Right atrium auricular region (tissue), 2 donors: Measurements from ENCODE around the gene ATP6V0A1. TPM values are rescaled to one million over a fixed set of nuclear protein-coding genes. Genes with fewer than 3 reads are reported as not detected.
A peak's percentile ranks its signal among the peaks of the same experiment; 100 is the strongest.

ENCODE experiments used
- DNase-seq: peaks from one replicate; pipeline ENCODE4 v3.0.0-alpha.2; 2019; ENCODE audit warnings: low spot score
- H3K27ac ChIP-seq, 2 donors: fragments of 200-600 bp; sonication (generic); 1 replicate in 1 of 2; 2 replicates in 1 of 2; pipeline ENCODE4 v1.5.1; 2016 to 2019
- H3K27me3 ChIP-seq, 2 donors: fragments of 200-600 bp; sonication (generic); one replicate each; pipeline versions ENCODE4 v1.5.1 to v1.6.0; 2017 to 2019
- H3K36me3 ChIP-seq: fragments of 200-600 bp; sonication (generic); one replicate; pipeline ENCODE4 v1.5.1; 2016
- H3K4me1 ChIP-seq, 2 donors: fragments of 200-600 bp; sonication (generic); one replicate each; pipeline versions ENCODE4 v1.5.1 to v1.6.0; 2017 to 2019
- H3K4me3 ChIP-seq, 2 donors: fragments of 200-600 bp; sonication (generic); 1 replicate in 1 of 2; 2 replicates in 1 of 2; pipeline ENCODE4 v1.5.1; 2017 to 2019; ENCODE audit warnings: mild to moderate bottlenecking in 1 of 2, moderate library complexity in 1 of 2
- H3K9me3 ChIP-seq, 2 donors: fragments of 200-600 bp; sonication (generic); one replicate each; pipeline ENCODE4 v1.5.1; 2019
- total RNA-seq, 2 donors: library from RNA; depleted of rRNA; stranded (reverse); fragments of >200 nt; gene quantifications; one replicate each; pipeline ENCODE4 v1.1.0, GENCODE V29; 2016
- TF ChIP-seq, protein P1 (sequence below), 2 donors: fragments of 200-600 bp; sonication (generic); IDR thresholded peaks; one replicate each; pipeline ENCODE4 v1.5.1; 2019; ENCODE audit warnings: antibody characterized with exemption in 2 of 2

The ATP6V0A1 gene
- total RNA-seq, 2 donors from 2014 or later, result 38.9 to 67.5 TPM

DNA sequence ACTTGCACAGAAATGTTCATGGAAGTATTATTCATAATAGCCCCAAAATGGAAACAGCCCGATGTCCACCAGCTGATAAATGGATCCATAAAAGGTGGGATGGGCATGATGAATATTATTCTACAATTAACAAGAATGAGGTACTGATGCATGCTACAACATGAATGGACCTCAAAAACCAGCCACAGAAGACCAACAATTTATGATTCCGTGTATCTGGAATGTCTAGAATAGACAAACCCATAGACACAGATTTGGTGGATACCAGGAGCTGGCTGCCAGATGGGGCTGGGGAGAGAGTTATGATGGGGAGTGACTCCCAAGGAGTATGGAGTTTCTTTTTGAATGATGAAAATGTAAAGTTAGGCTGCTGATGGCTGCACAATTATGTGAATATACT is 66.5 kb downstream of the ATP6V0A1 start:
- H3K36me3 ChIP-seq, result no peaks in the 10 kb centered on the region
- H3K27me3 ChIP-seq, result no peaks in the 10 kb centered on the region
- H3K27ac ChIP-seq, result peak overlapping the region; percentile 60 to 62
- H3K4me3 ChIP-seq, result no peak overlapping the region
- no peaks in the 10 kb centered on the region for H3K9me3 ChIP-seq
- peaks cover 0 to 58% of the 10 kb centered on the region in 2 donors for H3K4me1 ChIP-seq
- TF ChIP-seq, protein P1, sequence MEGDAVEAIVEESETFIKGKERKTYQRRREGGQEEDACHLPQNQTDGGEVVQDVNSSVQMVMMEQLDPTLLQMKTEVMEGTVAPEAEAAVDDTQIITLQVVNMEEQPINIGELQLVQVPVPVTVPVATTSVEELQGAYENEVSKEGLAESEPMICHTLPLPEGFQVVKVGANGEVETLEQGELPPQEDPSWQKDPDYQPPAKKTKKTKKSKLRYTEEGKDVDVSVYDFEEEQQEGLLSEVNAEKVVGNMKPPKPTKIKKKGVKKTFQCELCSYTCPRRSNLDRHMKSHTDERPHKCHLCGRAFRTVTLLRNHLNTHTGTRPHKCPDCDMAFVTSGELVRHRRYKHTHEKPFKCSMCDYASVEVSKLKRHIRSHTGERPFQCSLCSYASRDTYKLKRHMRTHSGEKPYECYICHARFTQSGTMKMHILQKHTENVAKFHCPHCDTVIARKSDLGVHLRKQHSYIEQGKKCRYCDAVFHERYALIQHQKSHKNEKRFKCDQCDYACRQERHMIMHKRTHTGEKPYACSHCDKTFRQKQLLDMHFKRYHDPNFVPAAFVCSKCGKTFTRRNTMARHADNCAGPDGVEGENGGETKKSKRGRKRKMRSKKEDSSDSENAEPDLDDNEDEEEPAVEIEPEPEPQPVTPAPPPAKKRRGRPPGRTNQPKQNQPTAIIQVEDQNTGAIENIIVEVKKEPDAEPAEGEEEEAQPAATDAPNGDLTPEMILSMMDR (IDR thresholded peaks at IDR 0.05), result no peak
- no peak for DNase-seq

DNA sequence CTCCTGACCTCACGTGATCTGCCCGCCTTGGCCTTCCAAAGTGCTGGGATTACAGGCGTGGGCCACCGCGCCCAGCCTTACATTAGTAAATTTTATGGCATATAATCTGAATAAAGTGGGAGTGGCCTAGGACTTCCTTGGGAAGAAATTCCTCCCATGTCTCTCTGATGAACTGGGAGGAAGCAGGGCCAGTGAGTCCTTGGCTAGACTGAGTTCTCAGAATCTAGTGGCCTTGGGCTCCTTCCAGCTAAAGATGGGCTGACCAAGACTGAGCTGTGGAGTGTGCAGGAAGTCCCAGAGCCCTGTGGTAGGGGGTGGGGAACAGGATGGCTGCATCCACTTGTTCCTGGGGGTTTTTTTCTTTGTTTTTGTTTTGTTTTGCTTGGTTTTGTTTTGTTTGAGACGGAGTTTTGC is 67.4 kb downstream of the ATP6V0A1 start:
- no peak for DNase-seq
- no peak overlapping the region for H3K4me3 ChIP-seq
- TF ChIP-seq, protein P1 (IDR thresholded peaks at IDR 0.05), result no peak
- no peaks in the 10 kb centered on the region for H3K9me3 ChIP-seq
- peak overlapping the region; percentile 60 to 62 for H3K27ac ChIP-seq
- H3K27me3 ChIP-seq, result no peaks in the 10 kb centered on the region
- peaks cover 0 to 50% of the 10 kb centered on the region in 2 donors for H3K4me1 ChIP-seq
- H3K36me3 ChIP-seq, result no peaks in the 10 kb centered on the region

DNA sequence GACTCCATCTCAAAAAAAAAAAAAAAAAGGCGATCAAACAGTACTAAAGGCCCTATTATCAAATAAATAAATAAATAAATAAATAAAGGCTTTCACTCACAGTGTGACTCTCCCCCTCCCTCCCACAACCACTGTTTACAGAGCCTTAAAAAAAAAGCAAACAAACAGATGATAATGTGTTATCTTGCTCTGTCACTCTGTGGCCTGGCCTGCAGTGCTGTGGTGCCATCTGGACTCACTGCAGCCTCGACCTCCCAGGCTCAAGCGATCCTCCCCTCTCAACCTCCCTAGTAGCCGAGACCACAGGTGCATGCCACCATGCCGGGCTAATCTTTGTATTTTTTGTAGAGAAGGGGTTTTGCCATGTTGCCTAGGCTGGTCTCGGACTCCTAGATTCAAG is 69.3 kb downstream of the ATP6V0A1 start:
- Histone ChIP-seq H3K36me3 (no peaks in the 10 kb centered on the region), H3K4me3 (no peak overlapping the region), H3K4me1 (peaks cover 0 to 31% of the 10 kb centered on the region in 2 donors), H3K27ac (no peak overlapping the region), H3K27me3 (no peaks in the 10 kb centered on the region), H3K9me3 (no peaks in the 10 kb centered on the region)
- no peak for DNase-seq
- TF ChIP-seq, protein P1 (IDR thresholded peaks at IDR 0.05), result no peak

DNA sequence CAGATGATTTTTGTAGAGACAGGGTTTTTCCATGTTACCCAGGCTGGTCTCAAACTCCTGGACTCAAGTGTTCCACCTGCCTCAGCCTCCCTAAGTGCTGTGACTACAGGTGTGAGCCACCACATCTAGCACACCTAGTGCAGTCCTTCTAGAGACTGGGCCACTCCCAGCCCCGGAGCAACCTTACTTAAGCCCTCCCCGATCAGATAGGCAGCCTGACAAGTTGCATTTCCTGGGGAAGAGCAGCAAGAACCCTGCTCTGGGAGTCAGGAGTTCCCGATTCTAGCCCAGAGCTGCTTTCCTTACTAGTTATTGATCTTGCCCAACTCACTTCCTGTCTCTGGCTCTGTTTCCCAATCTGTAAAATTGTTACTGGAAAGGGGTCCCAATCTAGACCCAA is 70.4 kb downstream of the ATP6V0A1 start:
- Histone ChIP-seq H3K4me3 (no peak overlapping the region), H3K27me3 (no peaks in the 10 kb centered on the region), H3K4me1 (peaks cover 0 to 28% of the 10 kb centered on the region in 2 donors), H3K9me3 (no peaks in the 10 kb centered on the region), H3K36me3 (no peaks in the 10 kb centered on the region), H3K27ac (no peak overlapping the region)
- no peak for DNase-seq
- TF ChIP-seq, protein P1 (IDR thresholded peaks at IDR 0.05), result no peak

DNA sequence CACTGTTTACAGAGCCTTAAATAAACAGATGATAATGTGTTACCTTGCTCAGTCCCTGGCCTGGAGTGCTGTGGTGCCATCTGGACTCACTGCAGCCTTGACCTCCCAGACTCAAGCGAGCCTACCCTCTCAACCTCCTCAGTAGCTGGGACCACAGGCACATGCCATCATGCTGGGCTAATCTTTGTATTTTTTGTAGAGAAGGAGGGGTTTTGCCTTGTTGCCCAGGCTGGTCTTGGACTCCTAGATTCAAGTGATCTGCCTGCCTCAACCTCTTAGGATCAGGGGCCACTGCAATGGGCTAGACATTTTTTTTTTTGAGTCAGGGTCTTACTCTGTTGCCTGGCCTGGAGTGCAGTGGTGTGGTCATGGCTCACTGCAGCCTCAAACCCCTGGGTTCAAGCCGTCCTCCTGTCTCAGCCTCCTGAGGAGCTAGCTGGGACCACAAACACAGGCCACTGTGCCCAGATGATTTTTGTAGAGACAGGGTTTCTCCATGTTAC is 72.3 kb downstream of the ATP6V0A1 start:
- H3K27me3 ChIP-seq, result no peaks in the 10 kb centered on the region
- H3K36me3 ChIP-seq, result no peaks in the 10 kb centered on the region
- TF ChIP-seq, protein P1 (IDR thresholded peaks at IDR 0.05), result no peak
- peaks cover 0 to 25% of the 10 kb centered on the region in 2 donors for H3K4me1 ChIP-seq
- no peaks in the 10 kb centered on the region for H3K9me3 ChIP-seq
- no peak for DNase-seq
- peak overlapping the region in 1 of 2 donors; percentile 81 for H3K27ac ChIP-seq
- H3K4me3 ChIP-seq, result no peak overlapping the region
